T-helper 1 cell (primary cell): ENCODE measurements around the gene REM1.

ENCODE experiments used
- DNase-seq, 5 donors: peaks; one replicate each; pipeline ENCODE4 v3.0.0-alpha.2; 2012 to 2020

The REM1 gene

DNA sequence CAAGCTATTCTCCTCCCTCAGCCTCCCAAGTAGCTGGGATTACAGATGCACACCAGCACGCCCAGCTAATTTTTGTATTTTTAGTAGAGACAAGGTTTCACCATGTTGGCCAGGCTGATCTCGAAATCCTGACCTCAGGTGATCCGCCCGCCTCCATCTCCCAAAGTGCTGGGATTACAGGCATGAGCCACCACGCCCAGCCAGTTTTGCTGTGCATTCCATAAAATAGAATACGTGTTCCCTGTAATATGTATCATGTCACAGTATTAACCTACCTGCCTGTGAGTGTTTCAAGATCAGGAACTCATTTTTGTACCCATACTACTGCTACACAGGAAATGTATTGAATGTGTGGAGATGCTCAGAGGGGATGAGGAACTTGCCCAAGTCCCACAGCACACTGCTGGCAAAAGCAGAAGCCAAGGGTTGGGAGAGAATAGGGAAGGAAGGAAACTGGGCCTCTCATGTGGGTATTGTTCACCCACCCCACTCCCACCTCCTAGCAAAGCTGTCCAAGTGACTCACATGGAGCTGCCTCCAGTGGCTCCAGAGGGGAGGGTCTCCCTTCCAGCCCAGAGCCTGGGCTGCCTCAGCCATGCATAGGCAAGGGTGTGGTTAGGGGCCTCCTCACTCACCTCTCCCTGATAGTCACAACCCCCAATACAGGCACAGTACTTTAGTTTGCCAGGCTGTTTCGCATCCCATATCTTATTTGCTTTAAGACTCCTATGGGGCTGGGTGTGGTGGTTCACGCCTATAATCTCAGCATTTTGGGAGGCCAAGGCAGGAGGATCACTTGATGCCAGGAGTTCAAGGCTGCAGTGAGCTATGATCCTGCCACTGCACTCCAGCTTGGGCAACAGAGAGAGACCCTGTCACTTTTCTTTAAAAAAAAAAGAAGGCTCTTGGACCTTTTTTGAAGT, 48.5 kb downstream of the REM1 start:
- no peak for DNase-seq

- no peak for DNase-seq
Measured at GRCh38 chr20:31527266-31527665, 52.2 kb downstream of the REM1 start.
